Astrocyte (in vitro differentiated cells and primary cell): Measurements from ENCODE around the gene SMOC2.

Experiments
- CTCF ChIP-seq: IDR thresholded peaks from 2 replicates; pipeline ENCODE4 v1.5.1; 2011; ENCODE audit warnings: low read depth, mild to moderate bottlenecking, inconsistent platforms, low read length, moderate library complexity; ENCODE audit not compliant: insufficient read depth
- EZH2 ChIP-seq: IDR thresholded peaks from 2 replicates; pipeline ENCODE4 v1.6.1; 2012; ENCODE audit warnings: mild to moderate bottlenecking, low read length, inconsistent platforms; ENCODE audit not compliant: insufficient read depth

- TF ChIP-seq CTCF, result no peak
- TF ChIP-seq EZH2, result no peak
Measured at GRCh38 chr6:168447700-168448099, 6.7 kb downstream of the SMOC2 start.
